ENCODE results near the gene MT3.

The MT3 gene

DNA sequence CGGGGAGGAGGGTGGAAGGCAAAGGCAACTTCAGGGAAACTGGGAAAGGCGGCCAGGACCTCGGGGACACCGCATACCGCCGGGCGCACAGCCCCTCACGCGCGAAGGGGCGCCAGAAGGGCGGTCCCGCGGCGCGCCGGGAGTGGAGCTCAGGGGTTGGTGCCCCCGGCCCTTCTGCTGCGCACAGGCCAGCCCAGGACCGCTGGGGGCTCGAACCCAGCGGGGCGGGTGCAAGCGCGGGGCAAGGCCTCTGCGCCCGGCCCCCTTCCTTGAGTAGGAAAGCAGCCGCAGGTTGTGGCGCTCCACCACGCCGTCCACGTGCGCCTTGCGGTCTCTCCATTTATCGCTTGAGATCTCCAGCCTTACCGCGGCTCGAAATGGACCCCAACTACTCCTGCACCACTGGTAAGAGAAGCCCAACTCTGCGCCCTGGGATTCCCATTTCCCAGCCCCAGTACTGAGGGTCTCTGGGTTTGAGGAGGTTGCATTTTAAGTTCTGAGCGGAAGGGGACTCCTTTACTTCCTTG, 46.2 kb downstream of the MT3 start:
- TF ChIP-seq POLR2A (IDR thresholded peaks at IDR 0.05; ENCODE audit: low read length) (no peak), GATA1 (IDR thresholded peaks at IDR 0.05; ENCODE audit: low read depth, low read length) (no peak)
- DNase-seq = no peak

- TF ChIP-seq GATA1 (IDR thresholded peaks at IDR 0.05; ENCODE audit: low read depth, low read length) (no peak), POLR2A (IDR thresholded peaks at IDR 0.05; ENCODE audit: low read length) (no peak)
- no peak for DNase-seq
Measured at GRCh38 chr16:56636616-56637413, 47.5 kb downstream of the MT3 start.

DNA sequence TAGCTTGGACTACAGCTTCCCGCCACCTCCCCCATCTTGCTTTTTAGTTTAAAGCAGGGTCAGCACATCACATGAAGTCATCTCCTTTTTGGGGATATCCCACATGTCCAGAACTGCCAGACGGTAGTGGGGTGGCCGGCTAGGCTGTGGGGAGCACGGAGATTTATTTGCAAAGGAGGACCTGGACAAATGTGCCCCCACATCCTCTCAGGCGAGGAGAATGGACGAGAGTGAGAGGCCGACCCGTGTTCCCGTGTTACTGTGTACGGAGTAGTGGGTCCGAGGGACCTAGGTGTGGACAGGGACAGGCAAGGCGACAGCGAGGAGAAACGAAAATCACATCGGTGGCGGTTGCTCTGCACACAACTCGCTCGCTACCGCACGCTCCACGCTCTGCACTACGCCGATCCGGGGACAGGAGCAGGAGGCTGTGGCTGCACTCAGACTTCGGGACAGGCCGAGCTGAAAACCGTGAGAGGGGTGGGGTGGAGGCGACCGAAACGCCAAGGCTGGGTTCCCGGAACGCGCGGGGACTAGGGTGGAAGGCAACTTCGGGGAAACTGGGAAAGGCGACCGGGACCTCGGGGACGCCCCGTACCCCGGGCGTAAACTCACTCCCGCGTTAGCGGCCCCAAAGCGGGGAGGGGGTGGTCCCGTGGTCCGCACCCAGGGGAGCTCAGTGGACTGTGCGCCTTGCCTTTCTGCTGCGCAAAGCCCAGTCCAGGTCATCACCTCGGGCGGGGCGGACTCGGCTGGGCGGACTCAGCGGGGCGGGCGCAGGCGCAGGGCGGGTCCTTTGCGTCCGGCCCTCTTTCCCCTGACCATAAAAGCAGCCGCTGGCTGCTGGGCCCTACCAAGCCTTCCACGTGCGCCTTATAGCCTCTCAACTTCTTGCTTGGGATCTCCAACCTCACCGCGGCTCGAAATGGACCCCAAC, 48.8 kb downstream of the MT3 start, which contains the start of gene MT1A:
Gene MT1A, plus strand, starts transcription at position 853 of the 937 bp plus-strand sequence. Its CDS starts 73 bp downstream, at position 926.
- TF ChIP-seq GATA1 (IDR thresholded peaks at IDR 0.05; ENCODE audit: low read depth, low read length) = no peak
- no peak for DNase-seq

DNA sequence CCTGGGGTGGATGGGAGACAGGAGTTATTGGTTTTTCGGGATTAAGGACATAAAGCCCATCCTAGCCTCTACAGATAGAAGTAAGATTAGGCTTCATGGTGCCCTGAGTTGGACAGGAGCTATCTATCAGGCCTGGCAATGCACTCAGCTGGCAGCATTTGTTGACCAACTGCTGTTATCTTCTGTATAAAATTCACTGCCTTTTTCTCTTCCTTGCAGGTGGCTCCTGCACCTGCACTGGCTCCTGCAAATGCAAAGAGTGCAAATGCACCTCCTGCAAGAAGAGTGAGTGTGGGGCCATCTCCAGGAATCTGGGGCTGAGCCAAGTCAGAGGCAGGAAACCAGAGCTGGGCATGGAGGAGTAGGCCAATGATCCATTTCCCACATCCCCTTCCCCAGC, 49.7 kb downstream of the MT3 start:
- no peak for TF ChIP-seq GATA1 (IDR thresholded peaks at IDR 0.05; ENCODE audit: low read depth, low read length)
- no peak for DNase-seq

DNA sequence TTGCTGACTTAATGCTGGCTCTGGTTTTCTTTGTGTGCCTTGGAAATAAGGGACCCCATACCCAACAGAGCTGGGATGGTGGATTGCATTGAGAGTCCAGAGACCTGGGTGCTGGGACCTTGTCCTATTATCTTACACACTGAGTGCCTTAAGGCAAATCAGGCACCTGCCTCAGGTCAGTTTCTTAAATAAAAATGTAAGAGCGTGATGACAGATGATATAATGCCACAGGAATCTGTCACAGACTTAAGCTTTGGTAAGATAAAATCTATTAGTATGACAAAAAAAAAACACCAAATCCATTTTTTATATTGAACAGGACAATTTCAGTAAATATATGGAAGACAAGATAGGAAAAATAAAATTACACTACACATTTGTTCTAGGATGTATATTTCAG, 50.7 kb downstream of the MT3 start:
- DNase-seq = no peak
- TF ChIP-seq POLR2A (IDR thresholded peaks at IDR 0.05; ENCODE audit: low read length) = no peak
